Uterus (tissue), 4 donors: ENCODE results near the gene CNTN1. TPM values are rescaled to one million over a fixed set of nuclear protein-coding genes. Genes with fewer than 3 reads are reported as not detected.

Experiments
- DNase-seq, 2 donors: peaks; one replicate each; pipeline ENCODE4 v3.0.0-alpha.2; 2019 to 2020
- H3K27ac ChIP-seq, 2 donors: fragments of 200-600 bp; sonication (generic); 1 replicate in 1 of 2; 2 replicates in 1 of 2; pipeline ENCODE4 v1.5.1; 2016 to 2018
- H3K27me3 ChIP-seq, 2 donors: fragments of 200-600 bp; sonication (generic); one replicate each; pipeline ENCODE4 v1.5.1; 2018 to 2019; ENCODE audit warnings: control low read depth in 1 of 2
- H3K36me3 ChIP-seq, 2 donors: fragments of 200-600 bp; sonication (generic); one replicate each; pipeline ENCODE4 v1.5.1; 2019; ENCODE audit warnings: control low read depth in 1 of 2
- H3K4me1 ChIP-seq, 2 donors: fragments of 200-600 bp; sonication (generic); one replicate each; pipeline ENCODE4 v1.5.1; 2018 to 2019; ENCODE audit warnings: control low read depth in 1 of 2
- H3K4me3 ChIP-seq, 2 donors: fragments of 200-600 bp; sonication (generic); 1 replicate in 1 of 2; 2 replicates in 1 of 2; pipeline ENCODE4 v1.5.1; 2018 to 2019; ENCODE audit warnings: mild to moderate bottlenecking in 1 of 2
- H3K9me3 ChIP-seq, 2 donors: fragments of 200-600 bp; sonication (generic); one replicate each; pipeline ENCODE4 v1.5.1; 2019; ENCODE audit warnings: control low read depth in 1 of 2
- CTCF ChIP-seq, 4 experiments: fragments of 200-600 bp in 2 of 4; fragments of 450-650 bp in 2 of 4; sonication (generic) in 2 of 4; IDR thresholded peaks; one replicate each; pipeline ENCODE4 v1.5.1; 2016 to 2019; ENCODE audit warnings: antibody characterized with exemption in 4 of 4, mild to moderate bottlenecking in 2 of 4, moderate library complexity in 1 of 4
- POLR2A ChIP-seq, 2 donors: fragments of 450-650 bp; IDR thresholded peaks; one replicate each; pipeline ENCODE4 v1.6.1; 2016; ENCODE audit warnings: antibody characterized with exemption in 2 of 2, mild to moderate bottlenecking in 1 of 2, moderate library complexity in 1 of 2
- intact Hi-C: fragments of 100-400 bp; cut with DNase I; formaldehyde crosslinking; loops from one replicate; pipeline ENCODE4 v1.15.1; 2023; ENCODE audit warnings: low total_unique reads
- total RNA-seq, 4 donors: library from RNA; depleted of rRNA in 3 of 4; stranded (reverse); fragments of >200 nt in 3 of 4; gene quantifications; one replicate each; pipeline versions ENCODE4 v1.1.0 to v1.2.4, GENCODE V29; 2014 to 2023
- donor health status: DM: yes; HTN: yes; CAD: no.

Gene CNTN1
- total RNA-seq, 4 donors from 2014 or later: 1.5 to 124 (median 11.0) TPM

- intact Hi-C loops: no loop called here
- H3K27ac ChIP-seq: no peak overlapping the region
- TF ChIP-seq CTCF (IDR thresholded peaks at IDR 0.05): no peak
- TF ChIP-seq POLR2A (IDR thresholded peaks at IDR 0.05): no peak
Measured at GRCh38 chr12:41055875-41056577, 363.8 kb downstream of the CNTN1 start.

GRCh38 chr12:41058266-41058665 lies 366.0 kb downstream of the CNTN1 start:
- no peak overlapping the region for H3K27ac ChIP-seq
- intact Hi-C loops: no loop called here
- TF ChIP-seq POLR2A (IDR thresholded peaks at IDR 0.05) (no peak), CTCF (IDR thresholded peaks at IDR 0.05) (no peak)
- no peaks in the 10 kb centered on the region for H3K4me1 ChIP-seq
- H3K4me3 ChIP-seq: no peak overlapping the region
- H3K36me3 ChIP-seq: no peaks in the 10 kb centered on the region
- H3K9me3 ChIP-seq: no peaks in the 10 kb centered on the region
- no peaks in the 10 kb centered on the region for H3K27me3 ChIP-seq
- no peak for DNase-seq

More at GRCh38 chr12:41055875-41056577, 363.8 kb downstream of the CNTN1 start:
- Histone ChIP-seq H3K27me3 (no peaks in the 10 kb centered on the region), H3K9me3 (no peaks in the 10 kb centered on the region), H3K4me1 (no peaks in the 10 kb centered on the region), H3K4me3 (no peak overlapping the region), H3K36me3 (no peaks in the 10 kb centered on the region)
- DNase-seq: no peak

GRCh38 chr12:41061192-41061591 lies 369.0 kb downstream of the CNTN1 start:
- no peaks in the 10 kb centered on the region for H3K27me3 ChIP-seq
- TF ChIP-seq POLR2A (IDR thresholded peaks at IDR 0.05): no peak
- TF ChIP-seq CTCF (IDR thresholded peaks at IDR 0.05): no peak
- H3K27ac ChIP-seq: no peak overlapping the region
- intact Hi-C loops: no loop called here
- no peak overlapping the region for H3K4me3 ChIP-seq
- H3K36me3 ChIP-seq: no peaks in the 10 kb centered on the region
- H3K9me3 ChIP-seq: no peaks in the 10 kb centered on the region
- no peak for DNase-seq
- H3K4me1 ChIP-seq: no peaks in the 10 kb centered on the region

- Histone ChIP-seq H3K9me3 (no peaks in the 10 kb centered on the region), H3K27ac (no peak overlapping the region), H3K27me3 (no peaks in the 10 kb centered on the region), H3K4me1 (no peaks in the 10 kb centered on the region), H3K4me3 (no peak overlapping the region), H3K36me3 (no peaks in the 10 kb centered on the region)
- TF ChIP-seq POLR2A (IDR thresholded peaks at IDR 0.05) (no peak), CTCF (IDR thresholded peaks at IDR 0.05) (no peak)
- DNase-seq: no peak
- intact Hi-C loops: no loop called here
Measured at GRCh38 chr12:41064411-41064810, 372.2 kb downstream of the CNTN1 start.

GRCh38 chr12:41067941-41068645 lies 375.9 kb downstream of the CNTN1 start:
- H3K9me3 ChIP-seq: no peaks in the 10 kb centered on the region
- no peak for TF ChIP-seq POLR2A (IDR thresholded peaks at IDR 0.05)
- TF ChIP-seq CTCF (IDR thresholded peaks at IDR 0.05): no peak
- no peaks in the 10 kb centered on the region for H3K36me3 ChIP-seq
- no peak overlapping the region for H3K27ac ChIP-seq
- no peak overlapping the region for H3K4me3 ChIP-seq
- H3K4me1 ChIP-seq: no peaks in the 10 kb centered on the region
- no peaks in the 10 kb centered on the region for H3K27me3 ChIP-seq
- intact Hi-C loops: no loop called here
- DNase-seq: no peak
